CD4-positive, alpha-beta T cell treated with Interferon alpha-2 for 1 hour (primary cell): Measurements from ENCODE around the gene MESD.

Experiments used
- DNase-seq, 2 donors: peaks; one replicate each; pipeline ENCODE4 v3.0.0-alpha.2; 2020 to 2022

Gene MESD

DNA sequence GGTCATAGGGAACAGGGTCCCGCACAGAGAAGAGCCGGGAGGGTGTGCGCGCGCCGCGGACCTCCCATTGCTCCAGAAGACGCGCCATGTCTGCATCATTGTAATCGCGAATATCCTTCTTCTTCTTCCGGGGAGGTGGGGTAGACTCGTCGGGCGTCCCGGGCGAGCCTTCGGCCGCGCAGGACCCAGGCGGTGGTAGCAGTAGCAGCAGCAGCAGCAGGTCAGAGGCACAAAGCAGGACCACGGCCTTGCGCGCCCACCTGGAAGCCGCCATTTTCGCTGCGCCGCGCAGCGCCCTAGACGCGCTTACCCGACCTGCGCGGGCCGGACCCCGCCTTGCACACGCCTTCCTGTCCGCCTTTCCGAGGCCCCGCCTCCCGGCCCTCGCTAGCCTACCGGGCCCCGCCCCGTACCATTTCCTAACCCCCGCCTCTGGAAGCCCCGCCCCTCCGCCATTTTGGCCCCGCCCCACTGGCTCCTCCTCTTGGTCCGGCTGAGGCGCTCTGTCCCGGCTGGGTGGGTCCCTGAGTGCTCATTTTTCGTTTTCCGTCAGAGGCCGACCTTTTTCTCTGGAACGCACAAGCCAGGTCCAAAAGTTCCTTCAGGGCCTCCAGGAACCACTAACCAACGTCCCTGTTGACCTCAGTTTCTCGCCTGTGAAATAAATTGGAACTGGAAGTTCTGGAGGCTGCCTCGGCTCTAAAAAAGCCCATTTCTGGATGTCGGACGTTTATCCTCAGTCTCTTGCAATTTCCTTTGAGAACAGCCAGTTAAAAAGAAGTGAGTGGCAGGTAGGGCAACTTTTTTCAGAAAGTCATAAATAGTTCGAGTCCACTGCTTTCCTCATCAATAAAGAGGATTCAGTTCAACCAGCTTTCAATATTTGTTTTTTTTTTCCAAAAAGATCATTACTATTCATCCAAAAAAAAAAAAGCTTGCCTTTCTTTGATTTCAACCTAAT, at the start of gene MESD:
TSS of gene MESD (minus strand) at position 302 of the 961 bp plus-strand sequence. CDS start at position 274, 28 bp downstream.
- DNase-seq: peak; percentile 96

DNA sequence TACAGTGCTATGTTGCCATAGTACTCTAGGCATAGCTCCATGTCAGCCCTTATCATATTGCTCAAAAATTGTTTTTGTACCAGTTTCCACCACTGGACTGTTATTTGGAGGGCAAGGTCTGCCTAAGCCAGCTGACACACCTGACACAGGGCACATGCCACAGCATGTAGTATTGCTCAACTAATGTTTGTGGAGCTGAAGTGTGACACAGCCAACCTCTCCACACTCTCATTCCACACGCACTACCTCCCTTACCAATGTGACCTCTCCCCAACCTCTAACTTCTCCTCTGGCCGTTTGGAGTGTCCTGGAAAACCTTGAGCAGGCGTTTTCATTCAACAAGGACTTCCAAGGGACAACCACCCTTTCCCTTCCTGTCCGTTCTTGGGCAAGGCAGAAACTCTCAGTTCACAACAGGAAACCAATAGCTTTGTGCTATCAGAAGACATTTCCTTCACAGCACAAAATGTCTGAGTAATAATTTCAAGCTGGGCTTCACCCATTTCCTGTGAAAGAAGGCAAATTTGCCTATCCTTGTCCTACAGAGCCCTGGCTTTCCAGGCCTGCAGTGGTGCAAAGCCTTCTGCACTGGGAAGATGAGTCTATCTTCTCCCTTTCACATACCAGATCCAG, 49.5 kb upstream of the MESD start:
- DNase-seq: no peak

DNA sequence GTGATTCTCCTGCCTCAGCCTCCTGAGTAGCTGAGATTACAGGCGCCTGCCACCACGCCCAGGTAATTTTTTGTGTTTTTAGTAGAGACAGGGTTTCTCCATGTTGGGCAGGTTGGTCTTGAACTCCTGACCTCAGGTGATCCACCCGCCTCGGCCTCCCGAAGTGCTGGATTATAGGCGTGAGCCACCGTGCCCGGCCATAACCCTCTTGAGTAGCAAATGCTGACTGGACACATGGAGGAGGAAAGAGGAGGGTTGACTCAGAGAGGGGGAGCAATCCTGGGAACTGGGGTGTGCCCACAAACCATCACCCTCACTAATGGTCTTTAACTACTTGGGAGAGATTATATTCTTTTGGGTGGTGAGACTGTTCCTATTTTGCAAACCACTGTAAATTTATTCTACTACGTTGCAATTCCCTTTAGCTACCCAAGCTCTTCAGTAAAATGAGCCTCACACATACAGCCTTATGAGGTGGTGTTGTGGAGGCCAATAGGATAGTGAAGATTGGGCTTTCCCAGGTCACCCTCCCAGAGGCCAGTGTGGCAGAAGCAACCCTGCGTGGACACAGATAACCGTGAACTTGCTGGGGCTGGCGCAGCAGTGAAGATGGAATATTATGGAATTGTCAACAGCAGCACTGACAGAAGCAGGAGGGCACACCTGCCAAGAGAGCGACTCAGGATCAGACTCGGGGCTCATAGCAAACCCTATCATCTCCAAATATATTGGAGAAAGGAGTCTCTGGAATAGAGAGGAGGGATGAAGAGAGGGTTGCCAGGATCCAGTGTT, 48.5 kb upstream of the MESD start:
- no peak for DNase-seq

DNA sequence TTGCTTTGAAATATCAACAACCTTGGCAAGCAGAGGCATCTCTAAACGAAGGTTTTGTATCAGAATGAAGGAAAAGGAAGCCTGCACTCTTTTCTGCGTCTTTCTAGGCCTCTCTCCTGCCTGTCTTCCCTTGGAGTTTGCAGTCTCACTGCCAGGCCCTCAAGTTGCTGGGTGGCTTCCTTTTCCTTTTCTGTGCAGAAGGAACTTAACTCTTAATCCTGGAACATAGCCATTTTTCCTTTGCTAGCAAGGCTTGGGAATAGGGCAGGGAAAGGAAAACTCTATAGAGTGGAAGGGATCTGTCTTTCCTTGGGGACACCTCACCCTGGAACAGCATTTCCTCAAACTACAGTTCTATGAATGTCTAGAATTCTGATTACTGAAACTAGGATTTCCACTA, 43.9 kb upstream of the MESD start:
- no peak for DNase-seq

DNA sequence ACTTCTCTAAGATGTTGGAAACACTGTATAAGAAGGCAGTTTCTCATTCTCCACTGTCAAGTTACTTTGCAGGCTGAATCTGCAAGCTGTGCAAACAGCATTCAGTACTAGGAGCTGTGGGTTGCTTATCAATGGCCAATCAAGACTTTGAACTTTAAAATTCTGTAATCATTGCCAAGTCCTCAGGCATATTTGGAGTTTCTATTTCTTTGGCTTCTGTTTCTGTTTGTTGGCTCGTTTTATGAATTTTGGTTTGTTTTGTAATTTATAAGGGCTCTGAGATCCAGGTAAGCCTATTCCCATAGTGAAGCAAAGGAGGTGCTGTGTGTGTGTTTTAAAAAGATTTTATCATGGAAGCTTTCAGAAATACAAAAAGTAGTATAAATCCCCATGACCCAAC, 43.2 kb upstream of the MESD start:
- DNase-seq: no peak

DNA sequence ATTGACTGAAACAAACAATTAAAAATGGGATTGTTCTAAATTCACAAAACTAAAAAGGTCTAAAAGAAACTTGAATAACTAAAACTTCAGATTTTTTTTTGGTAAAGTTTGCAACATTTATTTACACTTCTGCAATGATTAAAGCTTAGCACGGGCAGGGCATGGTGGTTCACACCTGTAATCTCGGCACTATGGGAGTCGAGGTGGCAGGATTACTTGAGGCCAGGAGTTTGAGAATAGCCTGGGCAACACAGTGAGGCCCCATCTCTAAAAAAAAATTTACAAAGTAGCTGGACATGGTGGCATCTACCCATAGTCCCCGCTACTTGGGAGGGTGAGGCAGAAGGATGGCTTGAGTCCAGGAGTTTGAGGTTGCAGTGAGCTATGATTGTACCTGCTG, 42.7 kb upstream of the MESD start:
- no peak for DNase-seq

DNA sequence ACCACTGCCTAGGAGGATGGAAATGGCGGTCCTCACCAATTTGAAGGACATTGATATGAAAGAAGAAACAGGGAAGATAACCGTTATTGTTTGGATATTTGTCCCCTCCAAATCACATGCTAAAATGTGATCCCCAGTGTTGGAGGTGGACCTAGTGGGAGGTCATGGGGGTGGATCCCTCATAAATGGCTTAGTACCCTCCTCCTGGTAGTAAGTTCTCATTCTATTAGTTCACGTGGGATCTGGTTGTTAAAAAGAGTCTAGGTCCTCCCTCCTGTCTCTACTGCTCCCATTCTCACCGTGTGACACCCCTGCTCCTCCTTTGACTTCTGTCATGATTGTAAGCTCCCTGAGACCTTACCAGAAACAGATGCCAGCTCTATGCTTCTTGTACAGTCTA, 41.6 kb upstream of the MESD start:
- no peak for DNase-seq

DNA sequence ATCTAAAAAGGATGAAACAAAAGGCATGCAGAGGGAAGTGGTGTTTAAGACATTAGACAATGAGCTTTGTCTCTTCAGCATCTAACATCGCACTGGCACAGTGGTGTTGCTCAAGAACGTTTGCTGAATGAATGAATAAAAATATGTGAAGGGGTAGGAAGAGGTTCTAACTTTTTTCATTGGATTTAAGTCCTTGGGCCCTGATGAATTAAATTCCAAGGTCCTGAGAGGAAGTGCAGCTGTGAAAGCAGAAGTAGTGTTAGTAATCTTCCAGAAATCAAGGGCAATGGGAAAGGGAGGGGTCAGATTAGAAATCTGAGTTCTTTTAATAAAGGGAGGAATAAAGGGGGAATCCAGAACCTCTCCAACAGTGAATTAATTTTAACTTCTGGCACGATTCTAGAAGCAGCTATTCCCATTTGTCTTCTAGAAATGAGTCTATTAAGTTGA, 40.7 kb upstream of the MESD start:
- no peak for DNase-seq

DNA sequence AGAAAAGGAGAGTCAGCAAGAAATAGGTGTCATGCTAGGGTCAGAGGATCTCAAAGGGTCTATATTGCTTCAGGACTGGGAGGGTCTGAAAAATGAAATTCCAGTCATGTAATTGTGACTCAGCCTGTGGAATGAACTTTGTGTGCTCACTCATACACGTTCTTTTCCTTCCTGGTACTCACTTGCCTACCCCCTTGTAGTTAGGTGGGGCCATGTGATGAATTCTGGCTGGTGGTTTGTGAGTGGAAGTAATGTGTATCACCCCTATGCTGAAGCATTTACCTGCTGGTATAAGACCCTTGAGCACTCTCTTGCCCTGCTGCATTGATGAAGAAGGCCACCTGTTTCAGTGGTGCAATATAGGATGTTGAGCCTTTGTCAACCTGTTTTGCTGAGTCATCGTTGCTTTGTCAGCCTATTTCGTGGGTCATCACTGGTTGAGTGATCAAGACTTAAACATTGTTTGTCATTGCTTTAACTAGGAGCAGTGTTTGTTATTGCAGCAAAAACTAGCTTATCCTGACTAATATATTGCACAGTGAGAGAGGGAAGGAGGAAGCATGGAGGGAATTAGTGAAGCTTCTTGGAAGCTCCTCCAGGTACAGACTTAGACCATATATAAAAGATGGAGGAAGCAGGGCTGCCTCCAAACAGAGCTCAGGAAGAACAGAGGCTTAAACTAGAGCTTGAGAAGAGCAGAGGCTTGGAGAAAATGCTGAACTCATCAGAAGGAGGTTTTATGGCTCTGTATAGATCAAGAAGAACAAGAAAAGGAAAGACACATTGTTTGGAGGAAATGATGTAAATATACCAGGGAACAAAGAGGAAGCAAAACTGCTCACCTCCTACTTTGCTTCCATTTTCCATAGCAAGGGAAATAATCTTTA, 40.0 kb upstream of the MESD start:
- DNase-seq: no peak

DNA sequence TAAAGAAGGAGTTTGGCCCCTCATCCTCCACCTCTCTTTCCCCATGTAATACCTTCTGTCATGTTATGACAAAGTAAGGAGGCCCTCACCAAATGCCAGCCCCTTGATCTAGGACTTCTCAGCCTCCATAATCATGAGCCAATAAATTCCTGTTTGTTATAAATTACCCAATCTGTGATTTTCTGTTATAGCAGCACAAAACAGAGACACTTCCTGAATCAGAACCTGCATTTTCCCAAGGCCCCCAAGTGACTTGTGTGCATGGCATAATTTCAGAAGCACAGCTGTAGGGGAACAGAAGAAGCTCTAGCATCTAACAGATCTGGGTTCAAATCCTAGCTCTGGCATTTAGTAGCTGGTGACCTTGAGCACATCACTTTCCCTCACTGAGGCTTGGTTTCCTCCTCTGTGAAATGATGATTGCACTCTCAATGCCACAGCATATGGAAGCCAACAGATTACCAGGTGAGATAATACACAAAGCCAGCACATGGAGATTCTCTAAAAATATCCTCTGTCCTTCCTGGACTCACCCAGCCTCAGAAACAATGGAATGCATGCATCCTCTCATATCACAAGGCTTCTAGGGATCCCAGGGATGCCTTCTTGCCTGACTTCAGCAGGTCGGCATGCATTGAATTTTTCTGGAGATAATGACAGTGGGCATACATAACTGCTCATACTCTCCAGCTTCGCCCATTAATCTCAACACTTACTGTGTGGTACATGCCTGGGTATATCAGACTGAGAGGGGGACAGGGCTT, 37.4 kb upstream of the MESD start:
- DNase-seq: no peak

DNA sequence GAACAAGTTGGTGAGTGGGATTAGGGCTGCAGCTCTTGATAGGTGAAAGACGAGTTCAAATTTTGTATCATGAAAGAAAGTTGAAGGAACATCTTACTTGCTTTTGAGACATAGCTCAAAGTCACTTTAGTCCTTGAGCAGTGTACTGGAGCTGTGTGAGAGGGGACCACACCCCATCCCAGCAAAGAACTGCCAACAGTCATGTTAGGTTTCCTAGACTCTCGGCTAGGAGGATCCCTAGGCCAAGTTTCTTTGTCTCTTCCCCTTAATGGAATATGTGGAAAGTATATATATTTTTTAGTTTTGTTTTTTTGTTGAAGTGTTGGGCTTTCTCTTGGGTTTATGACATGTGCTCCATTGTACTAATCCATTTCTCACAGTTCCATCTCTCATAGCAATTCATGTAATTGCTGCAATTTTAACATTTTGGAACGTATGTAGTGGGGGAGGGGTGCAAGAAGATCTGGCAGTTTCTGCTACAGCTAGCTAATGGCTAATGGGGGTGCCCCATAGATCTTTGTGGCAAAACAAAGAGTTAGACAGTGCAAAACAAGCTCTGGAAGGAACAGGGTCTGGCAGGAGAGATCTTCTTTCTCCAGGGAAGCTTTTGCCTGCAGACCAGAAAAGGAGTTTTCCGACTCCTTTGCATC, 36.2 kb upstream of the MESD start:
- DNase-seq: no peak

DNA sequence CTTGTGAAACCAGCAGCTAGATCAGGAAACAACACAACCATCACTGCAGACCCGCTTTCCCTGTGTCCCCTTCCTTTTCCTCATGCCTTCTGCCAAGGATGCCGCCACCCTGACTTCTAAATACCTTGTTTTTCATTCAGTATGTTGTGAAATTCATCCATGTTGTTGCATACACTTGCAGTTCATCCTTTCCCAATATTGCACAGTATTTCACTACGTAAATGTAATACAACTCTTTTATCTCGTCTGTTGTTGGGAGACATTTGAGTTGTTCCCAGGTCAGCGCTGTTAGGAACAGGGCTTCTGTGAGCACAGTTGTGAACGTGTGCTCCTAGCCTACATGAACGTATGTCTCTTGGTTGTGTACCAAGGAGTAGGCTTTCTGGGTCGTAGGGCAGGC, 35.3 kb upstream of the MESD start:
- no peak for DNase-seq

DNA sequence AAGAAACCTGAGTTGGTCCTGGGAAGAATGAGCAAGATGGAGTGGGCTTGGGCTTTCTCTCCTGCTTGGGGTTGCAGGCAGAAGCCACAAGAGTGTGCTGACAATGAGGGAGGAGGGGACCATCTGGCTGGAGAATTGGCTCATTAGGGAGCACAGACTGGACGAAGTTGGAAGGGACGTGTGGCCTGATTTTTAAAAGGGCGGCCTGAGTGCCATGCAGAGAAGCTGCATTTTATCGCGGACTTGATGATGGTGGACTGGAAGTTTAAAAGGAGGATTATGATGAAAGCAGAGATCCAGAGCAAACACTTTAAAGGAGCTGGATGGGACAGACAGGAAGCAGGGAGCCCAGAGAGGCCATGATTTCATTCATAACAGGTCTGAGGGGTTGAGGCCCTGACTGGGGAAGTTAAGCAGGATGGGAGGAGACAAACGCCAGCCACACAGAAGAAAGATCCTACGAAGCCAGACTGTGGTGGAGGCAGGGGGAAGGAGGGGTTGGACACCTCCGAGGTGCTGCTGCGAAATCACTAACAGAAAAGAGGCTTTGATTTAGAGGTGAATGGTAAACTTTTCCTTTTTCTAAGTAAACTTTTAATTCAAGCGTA, 34.8 kb upstream of the MESD start:
- DNase-seq: no peak

DNA sequence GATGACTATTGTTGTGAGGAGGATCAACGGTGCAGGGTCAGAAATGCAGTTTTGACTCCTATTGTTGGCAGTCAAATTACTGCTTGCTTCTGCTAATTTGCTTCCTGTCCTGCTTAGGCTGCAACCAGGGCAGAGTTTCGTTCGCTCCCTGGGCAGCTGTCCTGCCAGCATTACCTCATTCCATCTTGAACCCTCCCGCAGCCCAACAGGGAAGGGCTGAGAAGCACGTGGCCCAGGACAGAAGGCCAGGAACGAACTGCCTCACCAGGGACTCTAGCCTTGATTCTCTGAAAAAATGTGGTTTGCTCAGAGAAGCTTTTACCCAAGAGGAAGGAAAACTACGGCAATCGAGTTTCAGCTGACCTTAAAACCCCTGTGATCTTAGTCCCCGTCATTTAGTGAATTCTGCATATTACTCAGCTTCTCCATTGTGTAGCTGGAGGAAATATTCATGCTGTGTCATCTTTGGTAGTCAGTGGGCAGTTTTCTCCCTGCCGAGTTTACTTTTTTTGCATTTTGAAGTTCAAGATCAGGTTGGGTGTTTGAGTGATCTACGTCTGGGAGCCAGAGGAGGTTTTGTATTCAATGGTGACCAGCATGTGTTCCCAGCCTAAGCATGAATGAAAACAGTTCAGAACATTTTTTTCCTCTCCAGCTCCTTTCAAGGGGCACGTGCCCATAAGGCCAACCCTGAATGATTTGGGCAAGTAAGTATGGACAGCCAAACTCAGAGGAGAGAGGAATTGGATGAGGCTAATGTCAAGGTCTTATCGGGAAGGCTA, 34.1 kb upstream of the MESD start:
- DNase-seq: peak; percentile 30 to 60

DNA sequence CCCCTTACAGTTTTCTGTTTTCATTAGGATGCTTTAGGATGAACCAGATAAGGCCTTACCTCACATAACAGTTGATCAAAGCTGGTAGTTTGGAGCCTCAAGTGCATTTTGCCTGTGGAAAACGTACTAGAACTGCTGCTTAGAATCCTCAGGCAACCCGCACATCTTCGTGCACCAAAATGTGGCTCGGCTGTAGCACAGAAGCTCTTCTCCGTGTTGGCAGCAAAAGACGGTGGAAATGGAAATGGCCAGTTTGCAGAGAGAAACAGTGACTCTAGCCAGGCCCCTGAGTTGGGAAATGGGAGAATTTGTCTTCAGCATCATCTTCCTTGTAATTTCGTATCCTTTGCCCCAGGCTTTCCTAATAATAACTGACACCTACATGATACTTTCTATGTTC, 31.7 kb upstream of the MESD start:
- DNase-seq: no peak

DNA sequence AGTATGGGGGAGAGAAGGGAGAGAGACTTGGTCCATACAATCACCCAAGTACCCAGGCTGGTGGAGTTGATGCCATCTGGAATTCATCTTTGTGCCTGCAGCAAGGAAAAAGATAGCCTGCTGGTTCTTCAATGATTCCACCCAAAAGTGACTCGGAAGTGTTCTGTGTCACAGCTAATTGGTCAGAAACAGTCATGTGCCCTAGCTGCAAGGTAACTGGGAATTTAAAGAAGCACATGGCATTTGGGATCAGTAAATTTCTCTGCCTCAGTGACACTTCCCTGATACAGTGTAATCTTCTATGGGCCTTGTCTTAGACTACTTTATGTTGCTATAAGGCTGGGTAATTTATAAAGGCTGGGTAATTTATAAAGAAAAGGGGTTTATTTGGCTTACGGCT, 28.6 kb upstream of the MESD start:
- DNase-seq: no peak

DNA sequence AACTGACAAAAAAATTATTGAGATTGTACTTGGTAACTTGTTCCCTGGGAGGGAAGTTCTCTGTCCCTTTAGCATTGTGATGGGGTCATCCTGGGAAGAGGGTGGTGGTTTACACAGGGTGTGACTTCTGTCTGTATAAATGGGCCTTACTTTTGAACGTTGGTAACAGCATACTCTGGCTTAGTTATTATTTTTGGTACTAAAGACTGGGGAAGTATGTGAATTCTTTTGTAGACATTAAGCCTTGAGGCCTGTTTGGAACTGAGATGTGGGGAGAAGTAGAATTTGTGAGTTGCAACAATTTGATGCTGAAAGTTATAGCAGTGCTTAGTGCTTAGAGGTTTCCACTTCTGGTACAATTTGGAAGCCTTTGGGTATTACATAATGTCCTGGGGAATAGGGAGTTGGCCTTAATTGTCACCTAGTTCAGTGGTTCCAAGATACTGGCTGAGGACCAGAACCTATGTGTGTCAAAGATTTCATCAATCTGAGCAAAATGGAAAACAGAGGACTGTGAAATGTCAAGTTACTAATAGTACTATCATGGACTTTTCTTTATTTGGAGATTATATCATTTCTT, 27.0 kb upstream of the MESD start:
- no peak for DNase-seq

DNA sequence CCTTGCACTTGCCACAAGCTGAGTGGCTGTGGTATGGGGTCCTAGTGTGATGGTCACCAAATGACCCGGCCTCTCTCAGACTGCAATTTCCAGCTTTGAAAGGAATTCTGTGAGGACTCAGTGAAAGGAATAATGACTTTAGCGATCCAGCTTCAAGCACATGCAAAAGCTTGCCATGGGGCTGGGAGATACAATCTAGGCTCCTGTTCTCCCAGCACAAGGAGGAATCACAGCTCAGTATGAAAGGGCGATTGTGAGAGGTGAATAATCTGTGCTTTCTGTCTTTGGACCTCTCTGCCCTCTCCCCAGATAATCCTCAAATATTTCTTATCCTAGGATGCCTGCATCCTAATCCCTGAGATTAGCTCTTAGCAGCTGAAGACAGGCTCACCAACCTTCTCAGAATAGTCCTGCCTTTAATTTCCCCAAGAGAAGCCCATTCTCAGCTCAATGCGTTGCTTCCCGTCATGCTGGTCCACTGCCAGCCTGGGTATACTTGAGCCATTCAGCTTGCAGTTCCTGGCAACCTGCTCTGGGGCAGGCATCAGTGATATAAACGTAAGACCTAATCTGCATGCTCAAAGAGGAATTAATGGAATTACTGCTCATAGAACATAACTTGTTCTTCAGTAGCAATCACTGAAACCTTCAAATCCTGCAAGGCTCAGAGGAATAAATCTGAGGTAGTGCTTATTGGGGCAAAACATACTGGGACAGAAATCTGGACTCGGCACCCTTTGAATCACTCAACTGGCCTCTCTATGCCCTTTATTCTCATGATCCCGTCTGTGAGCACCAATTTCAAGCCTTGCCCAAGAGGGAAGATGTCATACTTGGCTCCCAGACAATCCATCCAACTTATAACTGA, 26.2 kb upstream of the MESD start:
- DNase-seq: no peak
